H9 (cell line): ENCODE measurements around the gene DLG5. TPM values are rescaled to one million over a fixed set of nuclear protein-coding genes. Genes with fewer than 3 reads are reported as not detected.

Experiments used
- DNase-seq: peaks from one replicate; pipeline ENCODE4 v3.0.0-alpha.2; 2017
- H2AFZ ChIP-seq: one replicate; pipeline ENCODE4 v1.6.1; 2013; ENCODE audit warnings: mild to moderate bottlenecking, low read length, control low read depth, moderate library complexity
- H2AK5ac ChIP-seq: 2 replicates; pipeline ENCODE4 v1.6.1; 2013; ENCODE audit warnings: low read length, control low read depth, mixed read lengths; ENCODE audit not compliant: insufficient read length
- H2BK120ac ChIP-seq: one replicate; pipeline ENCODE4 v1.6.1; 2013; ENCODE audit warnings: low read depth, mild to moderate bottlenecking, low read length, control low read depth, inconsistent platforms; ENCODE audit not compliant: poor library complexity, severe bottlenecking
- H2BK12ac ChIP-seq: 2 replicates; pipeline ENCODE4 v1.6.1; 2013; ENCODE audit warnings: low read length, control low read depth, mixed read lengths, low read depth; ENCODE audit not compliant: insufficient read length
- H2BK15ac ChIP-seq: 2 replicates; pipeline ENCODE4 v1.6.1; 2013; ENCODE audit warnings: low read depth, low read length, control low read depth
- H2BK20ac ChIP-seq: one replicate; pipeline ENCODE4 v1.6.1; 2013; ENCODE audit warnings: low read depth, mild to moderate bottlenecking, low read length, control low read depth, inconsistent platforms; ENCODE audit not compliant: poor library complexity, severe bottlenecking
- H2BK5ac ChIP-seq: 2 replicates; pipeline ENCODE4 v1.6.1; 2013; ENCODE audit warnings: low read length, control low read depth, mixed read lengths; ENCODE audit not compliant: insufficient read length
- H3K14ac ChIP-seq: 2 replicates; pipeline ENCODE4 v1.6.1; 2013; ENCODE audit warnings: low read length, control low read depth; ENCODE audit not compliant: insufficient read depth
- H3K18ac ChIP-seq: 2 replicates; pipeline ENCODE4 v1.6.1; 2013; ENCODE audit warnings: low read depth, mild to moderate bottlenecking, mixed read lengths, low read length, control low read depth; ENCODE audit not compliant: insufficient read length
- H3K23ac ChIP-seq: 2 replicates; pipeline ENCODE4 v1.6.1; 2013; ENCODE audit warnings: low read length, control low read depth, mixed read lengths, low read depth; ENCODE audit not compliant: insufficient read length
- H3K23me2 ChIP-seq: 2 replicates; pipeline ENCODE4 v1.6.1; 2013; ENCODE audit warnings: low read depth, mild to moderate bottlenecking, mixed read lengths, low read length, control low read depth; ENCODE audit not compliant: insufficient read length, poor library complexity, severe bottlenecking
- H3K27ac ChIP-seq: 2 replicates; pipeline ENCODE4 v1.5.1; 2013; ENCODE audit warnings: low read length, control low read depth, mixed read lengths, low read depth; ENCODE audit not compliant: insufficient read length
- H3K27me3 ChIP-seq: 2 replicates; pipeline ENCODE4 v1.6.1; 2013; ENCODE audit warnings: low read length, control low read depth, inconsistent platforms; ENCODE audit not compliant: insufficient read depth
- H3K4ac ChIP-seq: 2 replicates; pipeline ENCODE4 v1.6.1; 2013; ENCODE audit warnings: low read depth, mild to moderate bottlenecking, control low read depth, inconsistent platforms, low read length, moderate library complexity
- H3K4me1 ChIP-seq: 2 replicates; pipeline ENCODE4 v1.6.1; 2013; ENCODE audit warnings: low read length, control low read depth, inconsistent platforms; ENCODE audit not compliant: insufficient read depth
- H3K4me2 ChIP-seq: 2 replicates; pipeline ENCODE4 v1.6.1; 2013; ENCODE audit warnings: low read length, control low read depth, mixed read lengths; ENCODE audit not compliant: insufficient read length, insufficient read depth
- H3K56ac ChIP-seq: 2 replicates; pipeline ENCODE4 v1.6.1; 2013; ENCODE audit warnings: low read depth, mild to moderate bottlenecking, mixed read lengths, low read length, control low read depth; ENCODE audit not compliant: insufficient read length
- H3K79me1 ChIP-seq: 2 replicates; pipeline ENCODE4 v1.6.1; 2013; ENCODE audit warnings: low read depth, mild to moderate bottlenecking, moderate library complexity, low read length, control low read depth, inconsistent platforms; ENCODE audit not compliant: insufficient read depth, poor library complexity, severe bottlenecking
- H3K79me2 ChIP-seq: 2 replicates; pipeline ENCODE4 v1.6.1; 2013; ENCODE audit warnings: low read length, control low read depth, inconsistent platforms; ENCODE audit not compliant: insufficient read depth
- H3K9ac ChIP-seq: 2 replicates; pipeline ENCODE4 v1.6.1; 2013; ENCODE audit warnings: low read length, control low read depth, mixed read lengths; ENCODE audit not compliant: insufficient read length; ENCODE audit errors: extremely low read depth
- H3K9me3 ChIP-seq: one replicate; pipeline ENCODE4 v1.6.1; 2013; ENCODE audit warnings: low read depth, low read length, inconsistent platforms; ENCODE audit not compliant: control insufficient read depth
- H3T11ph ChIP-seq: one replicate; pipeline ENCODE4 v1.6.1; 2013; ENCODE audit warnings: mild to moderate bottlenecking, low read length, control low read depth, inconsistent platforms
- H4K20me1 ChIP-seq: one replicate; pipeline ENCODE4 v1.6.1; 2013; ENCODE audit not compliant: control insufficient read depth, insufficient read length, insufficient read depth
- H4K5ac ChIP-seq: 2 replicates; pipeline ENCODE4 v1.6.1; 2013; ENCODE audit warnings: low read depth, mild to moderate bottlenecking, mixed read lengths, low read length, control low read depth; ENCODE audit not compliant: insufficient read length
- H4K8ac ChIP-seq: replicated peaks from 2 replicates; pipeline ENCODE4 v1.6.1; 2013; ENCODE audit warnings: low read length, control low read depth, mixed read lengths, low read depth; ENCODE audit not compliant: insufficient read length
- H4K91ac ChIP-seq: 2 replicates; pipeline ENCODE4 v1.6.1; 2013; ENCODE audit warnings: low read depth, mild to moderate bottlenecking, moderate library complexity, mixed read lengths, low read length, control low read depth; ENCODE audit not compliant: insufficient read length
- H3K27ac Mint-ChIP-seq, 3 experiments: 2 replicates in 2 of 3; 3 replicates in 1 of 3; pipeline ENCODE4 v1.8.0; 2020 to 2021; ENCODE audit warnings: mixed read lengths in 3 of 3, mild to moderate bottlenecking in 1 of 3, moderate library complexity in 1 of 3
- H3K27me3 Mint-ChIP-seq: 2 replicates; pipeline ENCODE4 v1.8.0; 2021; ENCODE audit warnings: low read depth, mild to moderate bottlenecking, moderate library complexity, mixed read lengths
- H3K36me3 Mint-ChIP-seq, 3 experiments: 2 replicates in 2 of 3; 3 replicates in 1 of 3; pipeline ENCODE4 v1.8.0; 2020 to 2021; ENCODE audit warnings: low read depth in 3 of 3, mixed read lengths in 3 of 3; ENCODE audit not compliant: insufficient read depth in 1 of 3
- H3K4me1 Mint-ChIP-seq, 2 experiments: 2 replicates each; pipeline ENCODE4 v1.8.0; 2020; ENCODE audit warnings: mixed read lengths in 2 of 2
- H3K4me3 Mint-ChIP-seq, 2 experiments: 2 replicates in 1 of 2; 3 replicates in 1 of 2; pipeline ENCODE4 v1.8.0; 2020 to 2021; ENCODE audit warnings: mild to moderate bottlenecking in 2 of 2, mixed read lengths in 2 of 2, moderate library complexity in 1 of 2
- H3K9me3 Mint-ChIP-seq, 2 experiments: 2 replicates in 1 of 2; 3 replicates in 1 of 2; pipeline ENCODE4 v1.8.0; 2020; ENCODE audit warnings: mild to moderate bottlenecking in 2 of 2, mixed read lengths in 2 of 2, moderate library complexity in 1 of 2
- CTCF ChIP-seq: fragments of 200-600 bp; sonication (generic); conservative IDR thresholded peaks from 3 replicates; pipeline ENCODE4 v1.8.0; 2021; ENCODE audit warnings: antibody characterized with exemption, mild to moderate bottlenecking
- WGBS: extraction: QIAGEN DNeasy Blood & Tissue Kit; methylation state at CpG from one replicate; pipeline ENCODE4 v1.1.7; 2013; ENCODE audit warnings: missing lambda C conversion rate, low lambda C conversion rate, mixed read lengths; ENCODE audit not compliant: insufficient read length; ENCODE audit errors: extremely low coverage; 5-methylcytosine and 5-hydroxymethylcytosine counted together
- total RNA-seq: library from RNA; stranded (reverse); gene quantifications from 2 replicates; pipeline ENCODE4 v1.2.1, GENCODE V29; 2021

The DLG5 gene
- total RNA-seq, 1 experiment from 2014 or later: 67.4 TPM

GRCh38 chr10:77911535-77912123 is 14.9 kb downstream of the DLG5 start:
- Histone ChIP-seq H3K27me3 (no peaks in the 10 kb centered on the region), H2BK120ac (no peak overlapping the region), H4K91ac (no peak overlapping the region), H4K20me1 (no peaks in the 10 kb centered on the region), H3T11ph (no peak overlapping the region), H3K18ac (no peak overlapping the region), H2BK12ac (no peak overlapping the region), H3K23ac (no peak overlapping the region), H3K56ac (no peak overlapping the region), H3K4me2 (no peak overlapping the region), H2BK5ac (no peak overlapping the region), H2AFZ (no peak overlapping the region), H3K4ac (no peak overlapping the region), H3K9ac (no peak overlapping the region), H2AK5ac (no peak overlapping the region), H3K9me3 (no peaks in the 10 kb centered on the region), H3K27ac (no peak overlapping the region), H3K79me1 (peaks cover 3% of the 10 kb centered on the region), H3K23me2 (no peaks in the 10 kb centered on the region), H3K79me2 (peaks cover 16% of the 10 kb centered on the region; the same call in 1 of the 2 replicates), H2BK15ac (no peak overlapping the region), H2BK20ac (no peak overlapping the region), H4K8ac (no peak overlapping the region), H3K14ac (no peak overlapping the region), H3K4me1 (no peaks in the 10 kb centered on the region; the same call in 1 of the 2 replicates), H4K5ac (no peak overlapping the region)
- TF ChIP-seq CTCF: no peak
- peak overlapping the region in 1 of 3 experiments; percentile 29; a peak in 3 of 7 replicates for H3K27ac Mint-ChIP-seq
- no peaks in the 10 kb centered on the region for H3K9me3 Mint-ChIP-seq
- no peak for DNase-seq
- WGBS: no CpG with 5 or more reads among the region's 7 CpGs
- H3K36me3 Mint-ChIP-seq: peaks cover 0 to 6% (median 0%) of the 10 kb centered on the region in 3 experiments; a peak in 2 of 7 replicates
- peaks cover 32 to 38% of the 10 kb centered on the region in 2 experiments for H3K4me1 Mint-ChIP-seq
- no peaks in the 10 kb centered on the region for H3K27me3 Mint-ChIP-seq
- H3K4me3 Mint-ChIP-seq: no peak overlapping the region
